ENCODE measurements around the gene TRAPPC5. TPM values are rescaled to one million over a fixed set of nuclear protein-coding genes. Genes with fewer than 3 reads are reported as not detected.

Gene TRAPPC5
- total RNA-seq, 1 experiment from 2014 or later: 101 TPM

- POLR2A ChIA-PET: no interaction called here
- no TSS peak for BruUV-seq (replicated peaks)
Measured at GRCh38 chr19:7715671-7716070, 35.0 kb downstream of the TRAPPC5 start.

GRCh38 chr19:7716762-7717161, 36.1 kb downstream of the TRAPPC5 start:
- Histone ChIP-seq H4K20me1 (ENCODE audit: insufficient read depth) (no peaks in the 10 kb centered on the region), H3K4me1 (ENCODE audit: control insufficient read depth in 1 of 2, insufficient read depth in 2 of 2, low read length in 2 of 2) (no peaks in the 10 kb centered on the region), H3K36me3 (ENCODE audit: control insufficient read depth in 1 of 2, insufficient read depth in 2 of 2, low read length in 2 of 2) (no peaks in the 10 kb centered on the region), H3K9ac (ENCODE audit: low read length) (no peak overlapping the region), H3K4me2 (ENCODE audit: low read length) (no peak overlapping the region), H3K4me3 (replicated peaks in 1 of 2; ENCODE audit: low read depth in 1 of 2, low read length in 2 of 2) (no peak overlapping the region), H3K27me3 (ENCODE audit: insufficient read depth, low read length) (no peaks in the 10 kb centered on the region), H3K79me2 (ENCODE audit: insufficient read depth, low read length) (no peaks in the 10 kb centered on the region), H3K9me3 (ENCODE audit: control insufficient read depth in 1 of 2, insufficient read depth in 1 of 2, low read depth in 1 of 2, low read length in 2 of 2) (peaks cover 0 to 7% of the 10 kb centered on the region in 2 experiments; a peak in 1 of 4 replicates), H3K27ac (ENCODE audit: low read depth, low read length) (no peak overlapping the region), H3K9me2 (ENCODE audit: insufficient read depth) (no peaks in the 10 kb centered on the region), H2AFZ (ENCODE audit: low read depth, low read length, poor library complexity, severe bottlenecking) (no peak overlapping the region)
- BruUV-seq (replicated peaks): no TSS peak
- POLR2A ChIA-PET: no interaction called here
- RAD21 ChIA-PET (ENCODE audit: low non-redundant PET in 1 of 2, low total read pairs in 2 of 2, uncharacterized antibody in 2 of 2, unreplicated experiment in 2 of 2): no interaction called here
- ATAC-seq (no peak), DNase-seq (ENCODE audit: low read depth, low spot score) (no peak)
- CTCF ChIA-PET: no interaction called here
- intact Hi-C loops (cut with micrococcal nuclease): no loop called here
- TF ChIP-seq ELF1 (IDR thresholded peaks at IDR 0.05; ENCODE audit: borderline replicate concordance, low read depth): no peak
- no peak for TF ChIP-seq POLR2A (IDR thresholded peaks at IDR 0.05; ENCODE audit: borderline replicate concordance, extremely low read depth, insufficient read depth, insufficient read length)
- no peak for TF ChIP-seq EZH2phosphoT487 (IDR thresholded peaks at IDR 0.05; ENCODE audit: borderline replicate concordance)
- no peak for TF ChIP-seq RAD21 (IDR thresholded peaks at IDR 0.05; ENCODE audit: low read depth)
- TF ChIP-seq SRF (IDR thresholded peaks at IDR 0.05; ENCODE audit: low read depth): no peak
- TF ChIP-seq EZH2 (IDR thresholded peaks at IDR 0.05): no peak
- TF ChIP-seq ZFX (IDR thresholded peaks at IDR 0.05): no peak
- no peak for TF ChIP-seq SIN3A (IDR thresholded peaks at IDR 0.05; ENCODE audit: low read depth)
- TF ChIP-seq FOSL1 (IDR thresholded peaks at IDR 0.05; ENCODE audit: low read depth): no peak
- TF ChIP-seq CEBPB (IDR thresholded peaks at IDR 0.05; ENCODE audit: low read depth): no peak
- no peak for TF ChIP-seq REST (IDR thresholded peaks at IDR 0.05; ENCODE audit: low read depth)

More at GRCh38 chr19:7715671-7716070, 35.0 kb downstream of the TRAPPC5 start:
- TF ChIP-seq ZBTB33 (IDR thresholded peaks at IDR 0.05; ENCODE audit: extremely low read depth, insufficient replicate concordance, low read length): no peak
- H3K9me3 ChIP-seq (ENCODE audit: control insufficient read depth in 1 of 2, insufficient read depth in 1 of 2, low read depth in 1 of 2, low read length in 2 of 2): peaks cover 0 to 7% of the 10 kb centered on the region in 2 experiments; a peak in 1 of 4 replicates
- H3K79me2 ChIP-seq (ENCODE audit: insufficient read depth, low read length): no peaks in the 10 kb centered on the region
- ATAC-seq (no peak), DNase-seq (ENCODE audit: low read depth, low spot score) (no peak)
- intact Hi-C loops (cut with micrococcal nuclease): no loop called here
- H3K36me3 ChIP-seq (ENCODE audit: control insufficient read depth in 1 of 2, insufficient read depth in 2 of 2, low read length in 2 of 2): no peaks in the 10 kb centered on the region
- H3K27ac ChIP-seq (ENCODE audit: low read depth, low read length): no peak overlapping the region
- no peak overlapping the region for H3K4me3 ChIP-seq (replicated peaks in 1 of 2; ENCODE audit: low read depth in 1 of 2, low read length in 2 of 2)
- H3K9me2 ChIP-seq (ENCODE audit: insufficient read depth): no peaks in the 10 kb centered on the region
- H3K4me2 ChIP-seq (ENCODE audit: low read length): no peak overlapping the region
- no peak overlapping the region for H3K9ac ChIP-seq (ENCODE audit: low read length)
- ChIA-PET RAD21 (ENCODE audit: low non-redundant PET in 1 of 2, low total read pairs in 2 of 2, uncharacterized antibody in 2 of 2, unreplicated experiment in 2 of 2) (no interaction called here), CTCF (no interaction called here)
- no peaks in the 10 kb centered on the region for H3K27me3 ChIP-seq (ENCODE audit: insufficient read depth, low read length)
- H4K20me1 ChIP-seq (ENCODE audit: insufficient read depth): no peaks in the 10 kb centered on the region
- H3K4me1 ChIP-seq (ENCODE audit: control insufficient read depth in 1 of 2, insufficient read depth in 2 of 2, low read length in 2 of 2): no peaks in the 10 kb centered on the region
- H2AFZ ChIP-seq (ENCODE audit: low read depth, low read length, poor library complexity, severe bottlenecking): no peak overlapping the region
